ENCODE results near the gene CNPY1. TPM values are rescaled to one million over a fixed set of nuclear protein-coding genes. Genes with fewer than 3 reads are reported as not detected.

CNPY1 gene
- total and polyA plus RNA-seq, 4 donors, result not detected

- no peak for TF ChIP-seq ZBTB33 (IDR thresholded peaks at IDR 0.05)
- TF ChIP-seq HNF4A (conservative IDR thresholded peaks at IDR 0.05), result no peak
- no peak for TF ChIP-seq NR2F2 (IDR thresholded peaks at IDR 0.05)
Measured at GRCh38 chr7:155526225-155526624, 20.1 kb downstream of the CNPY1 start (continued).

- no peak for TF ChIP-seq ATF3 (IDR thresholded peaks at IDR 0.05)
- TF ChIP-seq EGR1 (IDR thresholded peaks at IDR 0.05; ENCODE audit: low read depth in 2 of 2), result no peak
- no peak for TF ChIP-seq HNF4G (IDR thresholded peaks at IDR 0.05)
- TF ChIP-seq YY1 (IDR thresholded peaks at IDR 0.05), result no peak
- TF ChIP-seq HNF4A (conservative IDR thresholded peaks at IDR 0.05), result no peak
- no peak for TF ChIP-seq GABPA (IDR thresholded peaks at IDR 0.05 in 1 of 2, conservative IDR thresholded peaks at IDR 0.05 in 1 of 2)
- no peak for TF ChIP-seq JUND (IDR thresholded peaks at IDR 0.05)
- TF ChIP-seq FOXA2 (IDR thresholded peaks at IDR 0.05), result no peak
- TF ChIP-seq RAD21 (IDR thresholded peaks at IDR 0.05), result no peak
- no peak for TF ChIP-seq ZBTB33 (IDR thresholded peaks at IDR 0.05)
- no peak for TF ChIP-seq REST (IDR thresholded peaks at IDR 0.05)
- TF ChIP-seq FOXA1 (IDR thresholded peaks at IDR 0.05), result no peak
- TF ChIP-seq RXRA (IDR thresholded peaks at IDR 0.05), result no peak
- no peak for TF ChIP-seq CTCF (IDR thresholded peaks at IDR 0.05; ENCODE audit: low read depth, low read length, missing input control)
- Histone ChIP-seq H3K27me3 (ENCODE audit: control insufficient read depth in 4 of 4, insufficient read depth in 4 of 4, low read length in 3 of 4) (peaks cover 0 to 3% (median 0%) of the 10 kb centered on the region in 4 donors), H3K9me3 (ENCODE audit: control insufficient read depth in 4 of 4, low read length in 3 of 4) (no peaks in the 10 kb centered on the region), H3K4me3 (ENCODE audit: low read depth in 1 of 3, low read length in 3 of 3) (no peak overlapping the region), H3K4me1 (ENCODE audit: control insufficient read depth in 4 of 4, insufficient read depth in 4 of 4, low read length in 3 of 4) (no peaks in the 10 kb centered on the region), H3K27ac (ENCODE audit: low read depth in 1 of 2, low read length in 2 of 2) (no peak overlapping the region), H3K9ac (ENCODE audit: low read depth in 1 of 2, low read length in 2 of 2) (no peak overlapping the region), H3K36me3 (ENCODE audit: control insufficient read depth in 4 of 4, insufficient read depth in 3 of 4, low read depth in 1 of 4, low read length in 3 of 4) (peaks cover 0 to 2% (median 0%) of the 10 kb centered on the region in 4 donors)
- WGBS, result 85% methylated on average over 11 of the region's 11 CpGs
- DNase-seq (ENCODE audit: low spot score), result no peak
Measured at GRCh38 chr7:155524018-155524556, 22.3 kb downstream of the CNPY1 start.
